GM21447 (cell line): Measurements from ENCODE around the gene GSG1L.

Experiments used
- ATAC-seq: cut with Tn5 transposase; IDR thresholded peaks from one replicate; pipeline ENCODE4 v1.9.1; 2021; ENCODE audit not compliant: unreplicated experiment

Gene GSG1L

DNA sequence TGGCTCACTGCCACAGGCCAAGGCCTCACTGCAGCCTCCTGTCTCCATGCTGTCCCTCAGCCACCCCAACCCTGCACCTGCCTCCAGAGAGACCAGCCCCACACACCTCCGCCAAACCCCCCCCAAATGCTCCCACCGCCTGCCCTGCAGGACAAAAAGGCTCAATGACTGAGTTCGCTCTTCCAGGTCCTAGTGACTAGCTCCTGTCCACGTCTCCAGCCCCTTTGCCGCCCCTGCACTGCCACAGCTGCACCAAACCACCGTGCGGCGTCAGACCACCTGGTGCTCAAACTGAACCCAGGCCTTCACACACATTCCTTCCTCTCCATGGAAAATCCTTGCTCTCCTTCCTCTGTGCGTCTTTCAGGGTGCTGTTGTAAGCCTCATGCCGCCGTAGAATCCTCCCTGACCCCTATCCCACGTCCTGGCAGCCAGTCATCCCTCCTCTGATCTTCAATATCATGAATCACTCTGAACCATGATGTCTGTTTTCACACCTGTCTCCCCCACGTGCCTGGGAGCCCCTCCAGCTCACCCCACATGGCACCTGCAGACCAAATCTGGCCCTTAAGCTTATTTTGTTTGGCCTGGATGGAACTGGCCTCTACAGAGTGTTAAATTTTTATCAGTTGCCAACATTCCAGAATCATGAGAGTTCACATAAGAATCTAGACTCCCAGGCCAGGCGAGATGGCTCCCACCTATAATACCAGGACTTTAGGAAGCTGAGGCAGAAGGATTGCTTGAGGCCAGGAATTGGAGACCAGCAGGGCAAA, 4.3 kb upstream of the GSG1L start:
- ATAC-seq = no peak

- no peak for ATAC-seq
Measured at GRCh38 chr16:28064706-28065249, 1.3 kb upstream of the GSG1L start.

GRCh38 chr16:28064150-28064549, 636 bp upstream of the GSG1L start:
- no peak for ATAC-seq

DNA sequence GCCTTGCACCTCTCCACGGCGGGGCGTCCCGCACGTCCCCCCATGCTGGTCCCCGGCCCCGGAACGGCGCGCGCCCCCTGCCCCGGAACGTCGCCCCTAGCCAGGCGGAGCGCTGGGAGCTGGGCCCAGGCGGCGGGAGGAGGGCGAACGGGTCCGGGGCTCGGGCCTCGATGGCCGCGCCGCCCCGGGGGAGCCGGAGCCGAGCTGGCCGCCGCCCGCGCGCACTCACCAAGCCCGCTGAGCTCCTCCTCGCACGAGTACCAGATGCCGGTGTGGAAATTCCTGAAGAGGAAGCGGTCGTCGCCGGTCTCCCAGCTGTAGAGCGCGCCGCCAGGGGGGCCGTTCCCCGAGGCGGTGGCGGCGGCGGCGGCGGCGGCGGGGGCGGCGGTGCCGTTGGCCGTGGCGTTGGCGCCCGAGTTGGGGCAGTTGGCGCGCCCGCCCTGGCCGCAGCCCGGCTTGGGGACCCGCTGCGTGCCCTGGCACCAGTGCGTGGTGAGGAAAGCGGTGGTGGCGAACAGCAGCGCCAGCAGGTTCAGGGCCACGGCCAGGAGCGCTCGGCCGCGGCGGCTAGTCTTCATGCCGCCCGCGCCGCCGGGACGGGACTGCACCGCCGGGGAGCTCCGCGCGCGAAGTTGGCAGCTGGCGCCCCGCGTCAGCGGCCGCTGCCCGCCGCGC, 530 bp downstream of the GSG1L start:
- ATAC-seq = no peak

DNA sequence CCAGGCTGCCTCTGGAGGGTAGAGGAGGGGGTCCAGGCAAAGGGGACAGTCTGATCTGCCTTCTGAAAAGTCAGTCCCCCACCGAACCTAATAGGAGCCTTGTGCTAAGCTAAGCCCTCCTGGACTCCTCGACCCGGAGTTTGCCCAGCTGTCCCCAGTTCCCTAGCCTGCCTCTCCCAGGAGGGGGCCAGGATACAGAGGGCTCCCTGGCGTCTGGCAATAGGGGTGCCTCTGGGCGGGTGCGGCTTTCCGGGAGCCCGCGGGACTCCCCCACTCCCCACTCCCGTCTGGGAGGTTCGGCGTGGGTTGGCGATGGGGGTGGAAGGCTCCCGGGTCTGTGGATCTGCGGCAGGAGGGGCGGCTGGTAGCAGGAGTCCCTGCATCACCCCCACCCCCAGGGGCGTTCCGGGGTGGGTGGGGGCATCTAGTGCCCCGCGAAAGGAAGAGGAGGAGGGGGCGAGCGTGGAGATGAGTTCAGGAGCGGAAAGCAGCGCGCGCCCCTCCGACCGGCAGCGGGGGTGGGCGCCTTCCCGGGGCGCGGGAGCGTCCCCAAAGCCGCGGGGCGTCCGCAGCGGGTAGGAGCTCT, 1.2 kb downstream of the GSG1L start:
- ATAC-seq = no peak

GRCh38 chr16:28061352-28062101, 2.0 kb downstream of the GSG1L start:
- no peak for ATAC-seq

DNA sequence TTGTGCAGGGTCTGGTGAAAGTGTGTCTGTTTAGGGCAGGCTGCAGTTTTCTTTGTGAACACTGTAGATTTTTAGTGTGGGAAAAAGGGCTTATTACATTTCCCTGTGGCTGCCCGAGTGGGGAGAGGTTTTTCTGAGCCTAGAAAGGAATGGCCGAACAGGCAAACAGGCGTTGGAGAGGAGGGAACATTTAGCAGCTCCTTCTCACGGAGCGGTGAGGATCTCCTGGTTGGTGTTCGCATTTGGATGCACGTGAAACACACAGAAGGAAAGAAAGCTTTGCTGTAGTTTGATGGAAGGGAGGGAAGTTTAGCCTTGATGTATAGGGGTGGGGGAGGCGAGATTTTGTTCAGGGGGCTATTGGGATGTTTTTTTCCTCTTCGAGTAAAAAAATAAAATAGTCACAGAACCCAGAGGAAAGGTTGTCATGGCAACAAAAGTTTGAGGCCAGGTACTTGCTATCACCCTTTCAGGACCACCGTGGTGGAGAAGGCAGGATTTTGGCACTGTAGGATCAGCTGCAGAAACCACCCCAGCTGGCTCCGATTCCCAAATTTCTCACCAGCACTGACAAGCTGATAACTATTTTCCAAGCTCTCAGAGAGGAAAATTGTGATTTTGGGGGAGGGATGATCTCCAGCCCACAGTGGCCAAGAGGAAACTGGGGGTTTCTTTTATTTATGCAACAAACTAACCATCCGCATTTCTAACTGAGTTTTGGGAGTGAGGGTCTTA, 3.5 kb downstream of the GSG1L start:
- ATAC-seq = no peak

- ATAC-seq = no peak
Measured at GRCh38 chr16:28058839-28059589, 4.5 kb downstream of the GSG1L start.

- no peak for ATAC-seq
Measured at GRCh38 chr16:28057949-28058348, 5.6 kb downstream of the GSG1L start.

- ATAC-seq = no peak
Measured at GRCh38 chr16:28053461-28053860, 10.1 kb downstream of the GSG1L start.

DNA sequence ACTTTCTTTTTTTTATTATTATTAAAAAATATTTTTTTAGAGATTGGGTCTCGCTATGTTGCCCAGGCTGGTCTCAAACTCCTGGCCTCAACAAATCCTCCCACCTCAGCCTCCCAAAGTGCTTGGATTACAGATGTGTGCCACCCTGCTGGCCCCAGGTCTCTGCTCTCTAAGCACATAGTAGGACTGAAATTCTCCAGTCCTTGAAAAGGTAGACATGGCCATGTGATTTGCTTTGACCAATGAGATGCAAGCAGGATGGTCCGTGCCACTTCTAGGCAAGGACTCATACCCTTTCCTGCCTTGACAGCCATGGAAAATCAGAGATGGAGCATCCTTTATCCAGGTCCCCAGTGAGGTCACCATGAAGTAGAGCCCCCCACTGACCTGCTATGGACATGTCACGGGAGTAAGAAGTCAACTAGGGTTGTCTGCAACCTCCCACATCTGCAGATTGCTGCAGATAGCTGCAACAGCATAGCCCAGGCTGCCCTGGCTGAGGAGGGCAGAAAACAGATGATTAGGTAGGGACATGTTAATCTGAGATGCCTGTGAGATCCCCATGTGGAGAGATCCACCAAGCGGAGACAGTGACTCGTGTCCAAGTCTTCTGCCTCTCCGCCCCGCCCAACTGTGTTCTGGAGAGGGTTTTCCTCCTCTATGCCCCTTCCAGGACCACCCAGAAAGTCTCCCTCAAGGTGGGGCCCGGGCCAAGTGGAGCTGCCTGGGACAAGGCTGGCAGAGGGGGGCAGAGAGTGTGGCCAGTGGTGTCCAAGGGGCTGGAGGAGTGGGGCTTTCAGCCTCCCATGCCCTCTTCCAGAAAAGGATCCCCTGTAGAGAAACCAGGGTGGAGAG, 11.0 kb downstream of the GSG1L start:
- ATAC-seq = no peak

- no peak for ATAC-seq
Measured at GRCh38 chr16:28051486-28051885, 12.0 kb downstream of the GSG1L start.

- no peak for ATAC-seq
Measured at GRCh38 chr16:28042811-28043210, 20.7 kb downstream of the GSG1L start.

- no peak for ATAC-seq
Measured at GRCh38 chr16:28041615-28042014, 21.9 kb downstream of the GSG1L start.

- ATAC-seq = no peak
Measured at GRCh38 chr16:28040039-28040438, 23.5 kb downstream of the GSG1L start.

GRCh38 chr16:28039493-28039892, 24.0 kb downstream of the GSG1L start:
- no peak for ATAC-seq

GRCh38 chr16:28038409-28038808, 25.1 kb downstream of the GSG1L start:
- ATAC-seq = no peak

- no peak for ATAC-seq
Measured at GRCh38 chr16:28035866-28036393, 27.6 kb downstream of the GSG1L start.

DNA sequence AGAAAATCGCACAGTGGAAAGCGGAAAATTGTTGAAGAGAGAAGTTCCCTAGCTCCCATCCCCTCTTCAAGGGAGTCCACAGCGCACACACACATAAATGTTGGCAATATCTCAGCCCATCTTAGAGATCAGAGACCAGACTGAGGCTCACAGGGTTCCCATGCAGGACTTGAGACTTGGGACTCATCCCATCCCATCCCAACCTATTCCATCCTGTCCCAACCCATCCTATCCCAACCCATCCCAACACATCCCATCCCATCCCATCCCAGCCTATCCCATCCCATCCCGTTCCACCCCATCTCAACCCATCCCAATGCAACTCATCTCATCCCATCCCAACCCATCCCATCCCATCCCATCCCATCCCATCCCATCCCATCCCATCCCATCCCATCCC, 29.6 kb downstream of the GSG1L start:
- ATAC-seq = no peak
